IPS DF 6.9 (cell line): ENCODE measurements around the gene NEURL3.

Source experiments
- DNase-seq: peaks from one replicate; pipeline ENCODE4 v3.0.0-alpha.2; 2013; ENCODE audit warnings: low read depth, low spot score
- H3K27ac ChIP-seq: one replicate; pipeline ENCODE4 v1.5.1; 2013; ENCODE audit warnings: low read length, control low read depth
- H3K27me3 ChIP-seq: 2 replicates; pipeline ENCODE4 v1.6.1; 2013; ENCODE audit warnings: mild to moderate bottlenecking, low read length; ENCODE audit not compliant: control insufficient read depth, insufficient read depth
- H3K36me3 ChIP-seq: 2 replicates; pipeline ENCODE4 v1.6.1; 2013; ENCODE audit warnings: low read length; ENCODE audit not compliant: control insufficient read depth, insufficient read depth
- H3K4me1 ChIP-seq: 2 replicates; pipeline ENCODE4 v1.6.1; 2013; ENCODE audit warnings: low read length; ENCODE audit not compliant: control insufficient read depth, insufficient read depth
- H3K4me3 ChIP-seq: 2 replicates; pipeline ENCODE4 v1.5.1; 2013; ENCODE audit warnings: mild to moderate bottlenecking, low read length
- H3K9me3 ChIP-seq: 2 replicates; pipeline ENCODE4 v1.6.1; 2013; ENCODE audit warnings: low read length, inconsistent platforms; ENCODE audit not compliant: control insufficient read depth, insufficient read depth
- WGBS: extraction: QIAGEN DNeasy Blood & Tissue Kit; methylation state at CpG from one replicate; pipeline ENCODE4 v1.1.7; 2013; ENCODE audit warnings: mixed read lengths, missing lambda C conversion rate; ENCODE audit not compliant: insufficient read length, insufficient coverage; 5-methylcytosine and 5-hydroxymethylcytosine counted together

The NEURL3 gene

DNA sequence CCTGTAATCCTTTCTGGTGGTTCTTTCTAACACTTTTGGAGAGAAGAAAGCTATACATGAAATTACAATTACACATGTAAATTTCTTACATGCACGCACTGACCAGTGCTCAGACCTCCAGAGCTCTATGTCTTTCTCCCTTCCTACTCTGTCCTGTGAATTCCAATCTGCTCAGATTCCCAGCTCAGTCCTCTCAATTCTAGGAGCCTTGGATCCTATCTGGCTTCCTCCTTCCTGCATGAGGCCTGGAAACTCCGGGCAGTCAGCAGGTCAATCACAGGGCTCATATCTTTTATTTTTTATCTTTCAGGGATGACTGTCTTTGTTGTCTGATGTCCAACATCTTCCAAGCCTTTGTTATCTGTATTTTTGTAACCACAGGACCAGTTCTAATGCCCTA, 56.0 kb downstream of the NEURL3 start:
- Histone ChIP-seq H3K27me3 (no peaks in the 10 kb centered on the region), H3K4me1 (no peaks in the 10 kb centered on the region), H3K27ac (no peak overlapping the region), H3K9me3 (no peaks in the 10 kb centered on the region), H3K4me3 (no peak overlapping the region), H3K36me3 (no peaks in the 10 kb centered on the region)
- no peak for DNase-seq
- WGBS = no CpG with 5 or more reads among the region's 2 CpGs

DNA sequence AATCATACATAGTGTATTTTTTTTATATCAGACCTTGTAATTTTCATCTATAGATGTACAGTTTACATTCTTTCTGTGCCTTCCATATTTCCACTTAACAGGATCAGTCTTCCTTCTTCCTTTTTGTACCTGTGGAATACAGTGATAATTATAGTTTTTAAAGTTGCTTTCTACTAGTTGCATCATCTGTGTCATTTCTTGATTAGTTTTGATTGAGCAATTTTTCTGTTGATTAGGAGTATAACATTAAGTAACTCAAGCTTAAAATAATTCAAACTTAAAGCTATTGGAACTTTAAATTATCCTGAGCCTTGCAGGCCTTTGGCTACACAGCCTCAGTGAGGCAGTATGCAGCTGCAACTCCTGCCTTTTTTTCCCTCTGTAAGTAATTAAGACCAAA, 57.4 kb downstream of the NEURL3 start:
- no peaks in the 10 kb centered on the region for H3K36me3 ChIP-seq
- H3K27me3 ChIP-seq = no peaks in the 10 kb centered on the region
- no peak overlapping the region for H3K27ac ChIP-seq
- no peaks in the 10 kb centered on the region for H3K9me3 ChIP-seq
- H3K4me3 ChIP-seq = no peak overlapping the region
- no peak for DNase-seq
- H3K4me1 ChIP-seq = no peaks in the 10 kb centered on the region
